AG10803 (cell line): ENCODE measurements around the gene ARHGAP15.

Source experiments
- DNase-seq: peaks from one replicate; pipeline ENCODE4 v3.0.0; 2010; ENCODE audit warnings: low read depth
- H3K4me3 ChIP-seq: 2 replicates; pipeline ENCODE4 v1.5.1; 2011; ENCODE audit warnings: mild to moderate bottlenecking, low read length, control low read depth
- TF ChIP-seq, protein P1 (sequence below): conservative IDR thresholded peaks from 2 replicates; pipeline ENCODE4 v1.5.1; 2011; ENCODE audit warnings: mild to moderate bottlenecking, low read length, control low read depth, inconsistent platforms

The ARHGAP15 gene

GRCh38 chr2:143182649-143183048, 53.4 kb downstream of the ARHGAP15 start:
- DNase-seq: no peak
- TF ChIP-seq, protein P1, sequence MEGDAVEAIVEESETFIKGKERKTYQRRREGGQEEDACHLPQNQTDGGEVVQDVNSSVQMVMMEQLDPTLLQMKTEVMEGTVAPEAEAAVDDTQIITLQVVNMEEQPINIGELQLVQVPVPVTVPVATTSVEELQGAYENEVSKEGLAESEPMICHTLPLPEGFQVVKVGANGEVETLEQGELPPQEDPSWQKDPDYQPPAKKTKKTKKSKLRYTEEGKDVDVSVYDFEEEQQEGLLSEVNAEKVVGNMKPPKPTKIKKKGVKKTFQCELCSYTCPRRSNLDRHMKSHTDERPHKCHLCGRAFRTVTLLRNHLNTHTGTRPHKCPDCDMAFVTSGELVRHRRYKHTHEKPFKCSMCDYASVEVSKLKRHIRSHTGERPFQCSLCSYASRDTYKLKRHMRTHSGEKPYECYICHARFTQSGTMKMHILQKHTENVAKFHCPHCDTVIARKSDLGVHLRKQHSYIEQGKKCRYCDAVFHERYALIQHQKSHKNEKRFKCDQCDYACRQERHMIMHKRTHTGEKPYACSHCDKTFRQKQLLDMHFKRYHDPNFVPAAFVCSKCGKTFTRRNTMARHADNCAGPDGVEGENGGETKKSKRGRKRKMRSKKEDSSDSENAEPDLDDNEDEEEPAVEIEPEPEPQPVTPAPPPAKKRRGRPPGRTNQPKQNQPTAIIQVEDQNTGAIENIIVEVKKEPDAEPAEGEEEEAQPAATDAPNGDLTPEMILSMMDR: no peak
- H3K4me3 ChIP-seq: no peak overlapping the region

DNA sequence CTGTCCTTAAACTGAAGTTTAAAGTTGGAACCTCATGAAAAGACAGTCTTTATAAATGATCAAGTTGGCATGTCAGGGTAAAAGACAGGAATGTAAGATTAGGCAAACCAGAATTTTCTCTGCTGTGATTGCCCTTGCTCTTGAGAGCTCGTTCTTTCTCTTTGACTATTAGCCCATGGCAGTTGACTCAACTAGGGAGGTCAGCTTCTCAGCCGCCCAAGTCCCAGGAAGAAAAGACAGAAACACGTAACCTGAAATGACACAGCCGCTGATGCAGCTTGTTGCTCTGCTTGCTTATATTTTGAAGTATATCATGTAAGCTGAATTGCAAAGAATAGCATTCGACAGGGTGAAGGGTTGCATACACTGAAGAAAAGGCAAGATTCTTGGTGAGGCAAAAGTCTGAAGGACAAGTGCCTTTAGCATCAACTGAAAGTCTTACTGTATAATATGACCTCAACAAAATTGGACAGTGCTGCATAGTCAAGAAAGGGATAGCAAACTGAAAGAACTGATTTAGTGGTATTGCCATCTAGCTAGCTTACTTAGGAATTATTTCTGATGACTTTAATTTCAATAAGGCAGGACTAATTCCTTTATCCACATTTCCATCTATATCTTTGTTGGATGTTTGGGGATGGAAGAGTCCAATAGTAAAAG, 54.7 kb downstream of the ARHGAP15 start:
- TF ChIP-seq, protein P1: no peak
- no peak for DNase-seq
- H3K4me3 ChIP-seq: no peak overlapping the region

GRCh38 chr2:143186876-143187275, 57.7 kb downstream of the ARHGAP15 start:
- DNase-seq: no peak
- H3K4me3 ChIP-seq: no peak overlapping the region
- TF ChIP-seq, protein P1: no peak

DNA sequence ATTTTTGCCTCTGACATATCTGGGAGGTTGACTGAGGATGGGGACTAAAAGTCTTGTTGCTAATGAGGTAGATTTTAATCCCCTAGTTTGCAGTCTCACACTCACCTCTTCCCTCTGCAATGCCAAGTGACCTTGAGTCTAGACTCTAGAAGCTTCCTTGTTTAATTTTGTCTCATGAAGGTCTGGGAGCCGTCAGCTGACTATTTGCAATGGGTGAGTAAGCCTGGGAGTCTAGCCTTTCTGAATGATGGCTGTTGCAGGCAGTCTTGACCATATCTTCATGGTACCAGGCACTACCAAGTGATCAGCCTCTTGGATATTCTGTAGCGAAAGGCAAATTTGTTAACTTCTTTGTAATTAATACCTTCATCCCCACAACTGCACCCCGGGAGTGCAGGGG, 61.2 kb downstream of the ARHGAP15 start:
- no peak overlapping the region for H3K4me3 ChIP-seq
- TF ChIP-seq, protein P1: no peak
- DNase-seq: no peak

DNA sequence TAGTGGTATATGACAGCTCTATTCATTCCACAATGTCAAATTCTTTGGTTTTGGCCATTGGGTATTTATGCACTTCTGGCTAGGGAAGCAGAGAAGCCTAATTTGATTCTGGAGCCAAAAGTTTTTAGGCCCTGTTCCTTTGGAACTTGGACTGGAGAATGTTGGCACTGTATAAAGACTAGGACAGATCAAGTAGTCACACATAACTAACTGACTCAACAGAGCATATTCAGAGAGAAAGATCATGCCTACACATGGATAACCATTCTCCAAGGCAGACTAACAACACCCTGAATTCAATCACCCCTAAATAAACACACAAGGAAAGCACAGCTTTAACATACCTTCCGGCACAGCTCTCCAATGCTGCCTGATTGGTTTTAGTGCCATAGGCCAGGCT, 62.9 kb downstream of the ARHGAP15 start:
- no peak for DNase-seq
- H3K4me3 ChIP-seq: no peak overlapping the region
- TF ChIP-seq, protein P1: no peak

- TF ChIP-seq, protein P1: no peak
- no peak for DNase-seq
- no peak overlapping the region for H3K4me3 ChIP-seq
Observed at GRCh38 chr2:143192716-143193115, 63.5 kb downstream of the ARHGAP15 start.

DNA sequence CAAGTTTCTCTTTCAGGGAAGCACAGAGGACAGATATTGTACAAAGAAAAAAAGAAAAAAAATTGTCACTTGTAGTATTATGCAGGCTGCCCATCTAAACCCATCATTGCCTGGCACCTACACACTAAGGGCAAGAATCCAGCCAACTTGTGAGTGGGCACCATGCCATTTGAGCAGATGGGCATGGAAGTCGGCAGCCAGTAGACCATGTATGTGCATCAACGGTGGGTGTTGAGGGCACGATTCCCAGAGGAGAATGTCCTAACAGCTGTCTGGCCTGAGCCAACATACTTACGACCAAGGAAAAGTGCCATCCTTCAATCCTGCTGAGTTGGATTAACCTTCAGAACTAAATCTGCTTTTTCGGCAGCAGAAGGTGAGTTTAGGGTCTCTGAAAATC, 63.9 kb downstream of the ARHGAP15 start:
- no peak overlapping the region for H3K4me3 ChIP-seq
- TF ChIP-seq, protein P1: no peak
- no peak for DNase-seq
